Measurements from ENCODE around the gene APC. TPM values are rescaled to one million over a fixed set of nuclear protein-coding genes. Genes with fewer than 3 reads are reported as not detected.

APC gene
- total RNA-seq, 1 donor from 2014 or later, result 27.7 TPM

DNA sequence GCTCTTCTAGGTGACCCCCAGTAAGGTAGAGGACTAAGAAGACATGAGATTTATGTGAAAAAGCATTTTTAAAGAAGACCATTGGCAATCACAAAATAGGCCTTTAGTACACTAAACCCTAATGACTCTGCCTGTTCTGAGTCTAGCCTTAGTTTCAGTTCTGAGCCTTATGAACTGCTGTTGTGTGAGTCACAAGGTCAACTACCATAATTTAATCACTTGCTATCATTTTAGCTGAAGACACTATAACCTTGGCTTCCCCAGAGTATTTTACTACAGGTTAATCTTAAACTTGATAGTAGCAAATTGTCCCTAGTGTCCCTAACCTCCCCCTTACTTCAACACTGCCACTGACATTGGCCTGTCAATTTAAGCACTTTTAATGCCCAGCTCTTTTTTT is 34.4 kb downstream of the APC start:
- intact Hi-C loops (cut with micrococcal nuclease), result no loop called here

DNA sequence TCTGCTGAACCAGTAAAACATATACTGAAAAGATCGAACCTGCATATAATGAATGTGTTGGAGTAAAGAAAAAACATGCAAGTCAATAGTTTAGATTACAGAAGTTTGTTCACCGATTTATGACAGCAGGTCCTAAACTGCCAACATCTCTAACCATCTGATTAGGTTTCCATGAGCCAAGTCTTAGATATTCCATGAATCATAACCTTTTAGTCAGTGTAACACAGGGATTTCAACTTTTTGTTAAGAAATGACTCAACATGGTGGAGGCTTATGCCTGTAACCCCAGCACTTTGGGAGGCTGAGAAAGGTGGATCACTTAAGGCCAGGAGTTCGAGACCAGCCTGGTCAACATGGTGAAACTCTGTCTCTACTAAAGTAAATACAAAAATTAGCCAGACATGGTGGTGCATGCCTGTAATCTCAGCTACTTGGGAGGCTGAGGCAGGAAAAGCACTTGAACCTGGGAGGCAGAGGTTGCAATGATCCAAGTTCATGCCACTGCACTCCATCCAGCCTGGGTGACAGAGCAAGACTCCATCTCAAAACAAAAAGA is 38.7 kb downstream of the APC start:
- intact Hi-C loops (cut with micrococcal nuclease), result no loop called here

DNA sequence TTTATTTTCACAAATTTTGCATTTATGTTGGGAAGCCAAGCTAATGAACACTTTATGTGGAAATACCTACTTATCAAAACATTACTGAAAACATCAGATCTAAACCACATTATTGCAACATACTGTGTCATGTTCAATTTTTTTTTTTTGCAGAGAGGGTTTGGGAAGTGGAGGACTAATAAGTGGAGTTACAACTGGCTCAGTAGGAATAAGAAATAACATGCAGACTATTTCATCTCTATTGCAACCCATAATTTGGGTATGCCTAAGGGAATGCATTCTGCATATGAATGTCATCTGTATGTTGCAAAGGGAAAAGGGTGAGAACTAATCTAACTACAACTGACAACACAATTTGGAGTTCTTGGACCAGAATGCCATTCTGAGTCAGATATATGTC is 41.8 kb downstream of the APC start:
- intact Hi-C loops (cut with micrococcal nuclease), result no loop called here

DNA sequence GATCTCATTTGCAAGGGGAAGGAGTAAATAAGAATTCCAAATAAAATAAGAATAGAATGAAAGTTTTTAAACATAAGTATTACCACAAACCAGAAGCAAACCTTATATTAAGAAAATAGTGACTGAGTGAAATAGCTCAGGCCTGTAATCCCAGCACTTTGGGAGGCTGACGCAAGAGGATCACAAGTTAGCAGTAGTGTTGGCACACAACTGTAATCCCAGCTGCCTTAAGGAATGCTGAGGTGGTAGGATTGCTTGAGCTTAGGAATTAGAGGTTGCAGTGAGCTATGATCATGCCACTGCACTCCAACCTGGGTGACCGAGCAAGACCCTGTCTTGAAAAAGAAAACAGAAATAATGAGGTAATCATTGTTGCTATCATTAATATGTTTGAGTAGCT is 47.0 kb downstream of the APC start:
- intact Hi-C loops (cut with micrococcal nuclease), result no loop called here

DNA sequence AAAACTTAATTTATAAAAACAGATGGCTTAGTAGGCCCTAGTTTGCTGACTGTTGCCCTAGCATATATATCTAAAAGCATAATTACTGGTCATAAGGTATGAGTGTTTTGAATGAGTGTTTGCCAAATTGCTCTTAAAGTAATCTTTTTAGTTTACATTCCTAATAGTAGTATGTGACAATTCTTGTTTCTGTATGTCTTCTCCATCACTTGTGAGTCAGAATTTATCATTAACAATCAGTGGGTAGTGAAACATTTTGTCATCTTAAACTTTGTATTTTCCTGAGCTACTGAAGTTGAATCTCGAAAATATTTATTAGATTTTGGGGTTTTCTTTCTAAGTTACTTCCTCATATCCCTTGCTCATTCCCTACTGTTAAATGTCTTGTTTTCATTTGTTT is 49.6 kb downstream of the APC start:
- intact Hi-C loops (cut with micrococcal nuclease), result no loop called here

DNA sequence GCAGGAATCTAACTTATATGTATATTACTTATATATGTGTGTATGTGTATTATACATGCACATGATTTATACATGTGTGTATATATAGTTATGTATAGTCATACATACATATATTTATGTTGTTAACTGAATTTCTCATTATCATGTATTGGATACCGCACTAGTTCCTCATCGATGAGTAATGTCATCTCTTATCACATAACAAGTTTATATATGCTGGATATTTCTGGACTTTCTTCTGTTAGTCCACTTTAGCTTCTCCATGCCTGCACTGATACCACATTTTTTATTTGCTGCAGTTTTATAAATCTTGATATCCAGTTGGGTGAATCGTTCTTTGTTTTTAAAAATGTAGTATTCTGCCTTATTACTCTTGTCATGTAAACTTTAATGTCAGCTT is 50.2 kb downstream of the APC start:
- intact Hi-C loops (cut with micrococcal nuclease), result no loop called here

DNA sequence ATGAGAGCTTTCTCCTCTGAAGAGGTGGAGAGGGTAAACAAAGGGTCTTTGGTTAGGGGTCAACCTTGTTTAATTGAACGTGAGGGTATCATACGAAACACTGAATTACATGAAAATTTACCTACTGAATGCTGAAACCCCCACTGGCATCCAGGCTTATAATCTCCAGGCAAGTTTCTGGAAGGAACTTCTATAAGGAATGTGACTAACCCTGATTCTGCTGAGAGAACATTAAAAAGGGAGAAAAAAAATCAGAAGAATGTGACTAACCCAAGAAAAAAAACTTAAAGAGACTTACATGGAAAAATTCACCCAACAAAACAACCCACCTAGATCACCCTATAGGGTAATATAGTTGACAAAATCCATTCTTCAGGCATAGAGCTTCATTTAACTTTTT is 55.5 kb downstream of the APC start:
- intact Hi-C loops (cut with micrococcal nuclease), result no loop called here

DNA sequence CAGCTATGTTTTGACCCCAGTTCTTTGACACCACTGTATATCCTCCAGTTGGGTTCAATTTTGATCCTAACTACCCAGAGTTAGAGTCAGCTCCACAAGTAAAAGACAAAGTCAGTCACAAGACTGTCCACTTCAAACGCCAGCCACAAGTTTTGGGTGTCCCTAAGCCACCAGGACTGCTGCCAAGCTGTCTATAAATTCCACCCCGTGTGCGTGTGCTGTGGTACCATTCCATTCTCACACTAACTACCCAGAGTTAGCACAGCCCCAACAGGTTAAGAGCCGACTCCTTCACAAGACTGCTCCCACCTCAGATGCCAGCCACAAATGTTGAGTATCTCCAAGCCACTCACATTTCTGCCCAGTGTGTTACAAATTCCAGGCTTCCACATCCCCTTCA is 56.7 kb downstream of the APC start:
- intact Hi-C loops (cut with micrococcal nuclease), result no loop called here

DNA sequence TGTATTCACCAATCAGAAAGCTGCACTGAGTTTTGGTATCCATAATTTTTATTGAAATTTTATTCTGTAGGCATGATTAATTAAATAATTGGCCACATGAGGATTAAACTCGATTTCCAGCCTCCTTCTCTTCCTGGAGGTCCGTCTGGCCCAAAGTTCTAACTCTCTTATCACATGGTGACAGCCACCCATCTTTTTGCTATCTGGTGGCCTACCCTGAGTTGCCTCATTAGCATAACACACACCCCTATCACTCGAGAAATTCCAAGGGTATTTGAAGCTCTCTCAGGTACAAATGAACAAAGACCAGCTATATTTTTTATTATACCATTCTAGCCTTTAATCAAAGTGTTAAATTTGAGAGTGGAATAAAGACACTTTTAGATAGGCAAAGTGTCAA is 57.7 kb downstream of the APC start:
- intact Hi-C loops (cut with micrococcal nuclease), result no loop called here

DNA sequence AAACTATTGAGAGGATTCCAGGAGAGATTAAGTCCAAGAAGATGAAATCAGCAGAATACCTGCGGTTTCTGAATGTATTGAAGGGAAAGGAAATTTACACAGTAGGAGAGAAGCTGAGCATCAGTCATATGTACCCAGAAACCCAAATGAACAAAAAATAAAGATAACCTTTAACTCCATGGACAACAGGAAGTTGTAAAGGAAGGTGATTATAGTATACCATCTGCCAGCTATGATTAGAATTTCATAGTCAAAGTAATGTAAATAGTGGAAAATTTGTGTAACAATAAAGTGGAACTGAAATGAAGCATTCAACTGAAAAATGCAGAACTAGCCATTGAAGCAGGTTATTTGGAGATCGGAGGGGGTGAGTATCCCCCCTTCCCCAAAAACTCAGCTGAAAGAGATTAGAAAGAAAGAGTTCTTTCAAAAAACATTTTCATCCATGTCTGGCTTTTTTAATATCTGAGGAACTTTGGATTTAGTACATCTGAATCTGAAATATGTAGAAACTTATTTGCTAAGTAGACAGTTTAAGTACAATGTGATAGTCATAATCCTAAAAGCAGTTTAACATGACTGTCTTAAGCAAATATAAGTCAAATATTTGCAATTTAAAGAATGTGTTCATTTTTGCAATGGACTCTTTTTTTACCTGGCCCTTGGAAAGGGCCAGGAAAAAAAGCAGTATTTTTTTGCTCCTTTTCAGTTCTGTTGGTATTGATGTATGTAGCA is 58.4 kb downstream of the APC start:
- intact Hi-C loops (cut with micrococcal nuclease), result no loop called here

DNA sequence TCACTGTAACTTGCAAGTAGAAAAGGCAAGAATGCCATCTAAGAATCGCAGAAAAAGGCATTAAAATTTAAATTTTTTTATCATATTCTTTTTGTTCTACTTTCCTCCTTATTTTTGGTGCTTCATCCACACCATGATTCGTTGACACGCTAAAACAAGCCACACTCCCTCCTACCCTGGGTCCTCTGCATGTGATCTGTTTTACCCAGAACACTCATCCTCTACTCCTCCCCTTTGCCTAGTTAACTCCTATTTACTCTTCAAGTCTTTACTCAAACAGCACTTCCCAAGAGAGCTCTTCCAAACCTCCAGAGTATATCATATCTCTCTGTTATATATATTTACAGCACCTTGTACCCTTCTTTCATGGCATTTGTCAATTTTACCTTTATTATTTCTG is 62.0 kb downstream of the APC start:
- intact Hi-C loops (cut with micrococcal nuclease), result no loop called here

DNA sequence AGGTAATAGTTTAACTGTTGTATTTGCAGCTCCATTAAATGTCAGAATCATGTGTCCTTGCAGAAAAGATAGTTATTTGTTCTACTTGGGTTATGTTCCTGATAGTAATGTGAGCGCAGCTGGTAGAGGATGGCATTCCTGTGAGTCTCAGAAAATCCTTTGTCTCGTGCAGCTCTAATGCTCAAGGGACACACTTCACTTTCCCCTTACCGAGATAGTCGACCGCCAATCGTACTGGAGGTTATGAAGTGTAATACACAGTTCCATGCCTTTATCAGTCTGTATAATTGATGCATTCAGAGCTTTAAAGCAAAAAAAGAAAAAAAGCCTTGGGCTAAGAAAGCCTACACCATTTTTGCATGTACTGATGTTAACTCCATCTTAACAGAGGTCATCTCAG is 63.2 kb downstream of the APC start:
- intact Hi-C loops (cut with micrococcal nuclease), result no loop called here

DNA sequence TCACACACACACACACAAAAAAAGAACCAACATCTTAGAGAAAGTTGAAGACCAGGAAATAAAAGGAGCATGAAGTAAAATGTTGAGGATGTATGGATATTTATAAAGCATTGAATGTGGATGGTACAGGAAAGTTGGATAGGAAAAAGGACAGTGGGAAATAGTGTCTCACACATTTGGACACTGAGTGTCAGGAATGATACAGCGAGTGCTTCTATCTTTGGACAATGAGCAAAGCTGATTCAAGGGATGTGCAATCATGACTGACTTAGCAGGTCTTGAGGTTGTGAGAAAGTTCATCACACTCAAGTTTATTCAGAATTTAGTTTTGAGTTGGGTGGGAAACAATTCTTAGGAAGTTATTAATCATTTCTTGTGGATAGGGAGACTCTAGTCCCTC is 73.3 kb downstream of the APC start:
- intact Hi-C loops (cut with micrococcal nuclease), result no loop called here

DNA sequence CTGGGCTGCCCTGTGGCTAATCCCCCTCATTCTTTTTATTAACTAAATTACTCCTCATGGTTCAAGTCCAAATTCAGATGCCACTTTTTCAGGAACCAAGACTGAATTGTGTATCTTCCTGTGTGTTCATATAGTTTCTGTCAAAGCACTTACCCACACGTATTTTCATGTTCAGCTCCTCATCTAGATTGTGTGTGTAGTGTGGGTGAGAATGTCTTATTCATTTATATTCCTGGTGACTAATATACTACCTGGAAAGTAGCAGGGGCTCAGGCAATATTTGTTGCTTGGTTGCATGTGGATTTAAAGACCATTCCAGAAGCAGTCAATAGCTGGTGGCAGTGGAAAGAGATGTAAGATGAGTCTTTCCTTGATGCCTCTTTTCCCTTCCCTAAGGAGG is 74.9 kb downstream of the APC start:
- intact Hi-C loops (cut with micrococcal nuclease), result no loop called here

DNA sequence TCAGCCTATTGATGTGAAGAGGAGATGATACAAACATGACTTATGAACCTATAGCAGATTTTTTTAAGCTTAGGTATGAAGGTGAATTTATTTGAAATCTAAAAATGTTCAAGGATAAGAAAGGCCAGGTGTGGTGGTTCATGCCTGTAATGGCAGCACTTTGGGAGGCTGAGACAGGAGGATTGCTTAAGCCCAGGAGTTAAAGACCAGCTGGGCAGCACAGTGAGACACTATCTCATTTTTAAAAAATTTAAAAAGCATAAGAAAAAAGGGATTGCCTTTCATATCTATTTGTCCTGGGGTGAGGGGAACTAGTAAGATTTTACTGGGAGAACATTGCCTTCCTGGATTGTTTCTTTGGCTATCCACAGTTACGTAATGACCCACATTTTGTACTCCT is 82.6 kb downstream of the APC start:
- intact Hi-C loops (cut with micrococcal nuclease), result no loop called here

DNA sequence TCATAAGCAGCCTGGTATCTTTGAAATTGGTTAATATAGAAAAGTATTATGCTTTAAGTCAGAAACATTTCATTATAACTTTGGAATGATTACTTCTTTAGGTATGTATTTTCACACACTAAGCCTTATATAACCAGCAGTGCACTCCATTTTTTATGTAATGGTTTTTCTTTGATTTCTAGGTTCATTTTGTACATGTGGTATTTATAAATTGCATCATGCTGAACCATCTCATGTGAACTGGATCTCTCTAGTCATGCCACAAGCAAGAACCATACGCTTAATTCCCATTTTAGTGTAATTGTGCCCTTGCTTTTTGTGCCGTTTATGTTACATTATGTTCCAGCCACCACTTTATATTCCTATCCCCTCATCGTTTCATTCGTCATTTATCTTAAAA is 84.8 kb downstream of the APC start:
- intact Hi-C loops (cut with micrococcal nuclease), result no loop called here

DNA sequence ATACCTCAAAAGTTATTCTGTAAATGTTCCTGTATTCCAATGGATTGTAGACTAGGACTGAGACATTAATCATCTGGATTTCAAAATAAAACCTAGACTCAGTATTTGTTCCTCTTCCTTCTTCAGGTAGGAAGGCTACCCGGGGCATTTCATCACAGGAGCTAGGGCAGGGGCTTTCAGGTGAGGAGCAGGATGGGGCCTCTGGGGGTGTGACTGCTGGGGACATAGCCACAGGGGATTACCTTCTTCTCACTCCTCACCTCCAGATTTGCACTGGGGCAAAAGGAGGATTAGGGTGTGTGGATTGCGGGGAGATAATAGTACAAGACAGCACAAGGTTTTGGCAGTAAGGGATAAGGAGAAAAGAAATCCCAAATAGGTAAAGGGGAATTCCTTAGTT is 85.5 kb downstream of the APC start:
- intact Hi-C loops (cut with micrococcal nuclease), result no loop called here

DNA sequence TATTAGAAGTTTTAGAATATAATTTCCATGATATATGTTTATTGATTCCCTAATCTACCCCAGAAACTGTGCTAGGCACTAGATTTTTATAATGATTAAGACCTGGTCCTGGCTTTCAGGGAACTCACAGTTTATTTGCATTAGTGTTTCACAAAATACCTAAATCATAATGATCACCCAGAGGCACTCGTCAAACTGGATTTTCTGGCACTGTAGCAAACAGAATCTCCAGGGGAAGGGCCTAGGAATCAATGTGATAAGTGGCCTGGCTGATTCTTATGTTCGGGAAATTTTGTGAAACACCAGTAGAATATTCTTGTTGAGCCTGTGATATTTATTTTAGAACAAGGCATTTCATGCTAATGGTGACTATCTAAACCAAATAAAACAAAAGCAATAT is 86.0 kb downstream of the APC start:
- intact Hi-C loops (cut with micrococcal nuclease), result no loop called here

DNA sequence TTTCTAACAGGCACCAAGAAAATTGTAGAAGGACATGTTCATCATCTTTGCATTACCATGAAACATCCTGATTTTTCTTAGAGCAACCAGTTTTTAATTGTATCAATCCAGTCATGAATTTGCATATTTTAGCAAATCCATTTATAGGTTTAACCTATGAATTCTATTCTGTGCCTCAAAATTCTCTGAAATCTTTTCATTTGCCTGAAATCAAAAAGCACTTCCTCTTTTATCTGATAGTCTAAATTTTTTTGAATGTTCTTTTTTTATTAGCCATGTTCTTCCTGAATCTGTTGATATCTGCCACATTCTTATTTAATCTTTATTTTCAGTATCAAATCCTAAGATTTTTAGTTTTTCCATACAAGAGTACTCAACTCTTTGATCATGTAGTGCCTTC is 86.5 kb downstream of the APC start:
- intact Hi-C loops (cut with micrococcal nuclease), result no loop called here

DNA sequence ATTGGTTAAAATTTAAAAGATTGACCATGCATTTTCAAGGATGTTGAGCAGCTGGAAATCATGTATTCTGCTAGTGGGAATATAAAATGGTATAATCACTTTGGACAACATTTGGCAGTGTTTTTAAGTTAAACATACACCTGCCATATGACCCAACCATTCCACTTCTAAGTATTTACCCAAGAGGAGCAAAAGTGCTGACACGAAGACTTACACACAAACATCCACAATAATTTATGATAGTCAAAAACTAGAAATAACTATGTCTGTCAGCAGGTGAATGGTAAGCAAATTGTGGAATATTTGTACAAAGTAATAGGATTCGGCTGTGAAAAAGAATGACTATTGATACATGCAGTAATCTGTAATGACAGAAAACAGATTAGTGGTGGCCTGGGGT is 92.7 kb downstream of the APC start:
- intact Hi-C loops (cut with micrococcal nuclease), result no loop called here

DNA sequence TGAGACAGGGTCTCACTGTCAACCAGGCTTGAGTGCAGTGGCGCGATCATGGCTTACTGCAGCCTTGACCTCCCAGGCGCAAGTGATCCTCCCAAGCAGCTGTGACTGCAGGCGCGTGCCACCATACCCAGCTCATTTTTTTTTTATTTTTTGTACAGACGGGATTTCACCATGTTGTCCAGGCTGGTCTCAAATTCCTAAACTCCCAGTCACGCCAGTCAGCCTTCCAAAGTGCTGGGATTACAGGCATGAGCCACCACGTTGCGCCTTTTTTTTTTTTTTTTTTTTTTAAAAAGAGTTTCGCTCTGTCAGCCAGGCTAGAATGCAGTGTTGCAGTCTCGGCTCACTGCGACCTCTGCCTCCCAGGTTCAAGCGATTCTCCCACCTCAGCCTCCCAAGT is 96.3 kb downstream of the APC start:
- intact Hi-C loops (cut with micrococcal nuclease), result no loop called here

DNA sequence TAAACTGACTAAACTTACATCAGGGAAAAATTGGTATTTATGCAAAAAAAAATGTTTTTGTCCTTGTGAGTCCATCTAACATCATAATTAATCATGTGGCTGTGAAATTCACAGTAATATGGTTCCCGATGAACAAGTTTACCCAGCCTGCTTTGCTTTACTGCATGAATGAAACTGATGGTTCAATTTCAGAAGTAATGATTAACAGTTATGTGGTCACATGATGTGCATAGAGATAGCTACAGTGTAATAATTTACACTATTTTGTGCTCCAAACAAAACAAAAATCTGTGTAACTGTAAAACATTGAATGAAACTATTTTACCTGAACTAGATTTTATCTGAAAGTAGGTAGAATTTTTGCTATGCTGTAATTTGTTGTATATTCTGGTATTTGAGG is 106.8 kb downstream of the APC start:
- intact Hi-C loops (cut with micrococcal nuclease), result no loop called here

DNA sequence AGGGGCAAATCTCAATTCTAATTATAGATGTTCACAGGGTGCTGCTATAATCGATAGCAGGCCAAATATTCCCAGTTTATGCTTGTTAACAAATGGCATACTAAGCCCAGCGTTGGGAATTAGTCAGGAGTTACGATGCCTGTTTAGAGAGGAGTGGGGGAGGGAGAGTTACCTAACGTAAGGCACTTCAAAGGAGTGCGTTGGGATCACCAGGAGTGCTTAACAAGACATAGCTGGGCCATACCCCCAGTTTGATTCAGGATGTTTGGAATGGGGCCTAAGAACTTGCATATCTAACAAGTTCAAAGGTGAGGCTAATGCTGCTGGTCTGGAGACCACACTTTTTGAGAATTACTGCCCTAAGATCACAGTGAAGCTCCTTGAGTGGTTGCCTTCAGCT is 108.9 kb downstream of the APC start:
- intact Hi-C loops (cut with micrococcal nuclease), result loop anchor here (5.0 kb wide), 1 partner anchor 684 kb away; no protein-coding TSS in a partner anchor

DNA sequence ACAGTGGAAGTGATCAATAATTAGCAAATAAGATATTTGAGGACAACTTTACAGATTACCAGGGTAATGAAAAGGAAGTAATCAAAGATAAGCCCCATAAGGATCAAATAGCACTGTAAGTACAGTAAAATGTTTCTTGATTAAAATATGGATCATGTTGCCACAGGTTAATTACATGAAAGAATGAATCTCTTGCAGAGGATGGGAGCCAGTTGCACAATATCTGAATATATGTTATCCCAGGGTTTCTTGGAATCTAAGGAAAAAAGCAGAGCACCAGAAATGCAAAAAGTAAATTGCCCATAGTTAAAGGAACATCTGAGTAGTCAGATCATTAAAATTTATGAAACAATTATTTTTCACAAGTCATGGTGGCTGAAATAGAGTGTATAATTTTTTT is 109.6 kb downstream of the APC start:
- intact Hi-C loops (cut with micrococcal nuclease), result loop anchor here (5.0 kb wide), 1 partner anchor 685 kb away; no protein-coding TSS in a partner anchor

Measured in T-helper 1 cell treated with Interleukin-12 subunit alpha and Interleukin-12 subunit beta and Interleukin-4 antibody, amounts not matched to agents 30 ng/mL and 1 ng/mL, for 36 hours (primary cell).